ENCODE results near the gene TSPAN18. TPM values are rescaled to one million over a fixed set of nuclear protein-coding genes. Genes with fewer than 3 reads are reported as not detected.

The TSPAN18 gene
- total and polyA plus RNA-seq, 10 of the 15 experiments (the other 5 are each of a cell fraction or from before 2014, with no cell fraction given): 0.02 to 0.77 (median 0.13) TPM; not detected in 1

DNA sequence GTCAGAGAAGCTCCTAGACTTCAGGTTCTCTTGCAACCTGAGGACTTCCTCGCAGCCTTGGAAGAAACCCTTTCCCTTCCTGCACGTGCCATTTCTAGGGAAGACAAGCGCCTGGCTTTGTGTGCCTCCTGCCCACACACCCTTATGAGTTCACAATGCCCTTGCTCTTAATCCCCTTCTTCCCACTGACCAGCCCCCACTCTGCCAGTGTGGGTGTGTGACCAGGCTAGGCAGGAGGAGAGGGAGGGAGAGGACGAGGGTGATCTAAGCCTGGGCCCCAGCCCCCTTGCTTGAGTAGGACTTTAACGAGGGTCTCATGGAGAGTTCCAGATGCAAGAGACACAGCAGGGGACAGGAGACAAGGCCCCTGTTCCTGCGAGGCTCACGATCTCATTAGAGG lies 193.7 kb downstream of the TSPAN18 start (continued):
- TF ChIP-seq RFX5 (IDR thresholded peaks at IDR 0.05; ENCODE audit: low read depth, low read length): no peak
- no peak for TF ChIP-seq E2F4 (IDR thresholded peaks at IDR 0.05; ENCODE audit: low read depth, low read length)
- TF ChIP-seq, protein P1, sequence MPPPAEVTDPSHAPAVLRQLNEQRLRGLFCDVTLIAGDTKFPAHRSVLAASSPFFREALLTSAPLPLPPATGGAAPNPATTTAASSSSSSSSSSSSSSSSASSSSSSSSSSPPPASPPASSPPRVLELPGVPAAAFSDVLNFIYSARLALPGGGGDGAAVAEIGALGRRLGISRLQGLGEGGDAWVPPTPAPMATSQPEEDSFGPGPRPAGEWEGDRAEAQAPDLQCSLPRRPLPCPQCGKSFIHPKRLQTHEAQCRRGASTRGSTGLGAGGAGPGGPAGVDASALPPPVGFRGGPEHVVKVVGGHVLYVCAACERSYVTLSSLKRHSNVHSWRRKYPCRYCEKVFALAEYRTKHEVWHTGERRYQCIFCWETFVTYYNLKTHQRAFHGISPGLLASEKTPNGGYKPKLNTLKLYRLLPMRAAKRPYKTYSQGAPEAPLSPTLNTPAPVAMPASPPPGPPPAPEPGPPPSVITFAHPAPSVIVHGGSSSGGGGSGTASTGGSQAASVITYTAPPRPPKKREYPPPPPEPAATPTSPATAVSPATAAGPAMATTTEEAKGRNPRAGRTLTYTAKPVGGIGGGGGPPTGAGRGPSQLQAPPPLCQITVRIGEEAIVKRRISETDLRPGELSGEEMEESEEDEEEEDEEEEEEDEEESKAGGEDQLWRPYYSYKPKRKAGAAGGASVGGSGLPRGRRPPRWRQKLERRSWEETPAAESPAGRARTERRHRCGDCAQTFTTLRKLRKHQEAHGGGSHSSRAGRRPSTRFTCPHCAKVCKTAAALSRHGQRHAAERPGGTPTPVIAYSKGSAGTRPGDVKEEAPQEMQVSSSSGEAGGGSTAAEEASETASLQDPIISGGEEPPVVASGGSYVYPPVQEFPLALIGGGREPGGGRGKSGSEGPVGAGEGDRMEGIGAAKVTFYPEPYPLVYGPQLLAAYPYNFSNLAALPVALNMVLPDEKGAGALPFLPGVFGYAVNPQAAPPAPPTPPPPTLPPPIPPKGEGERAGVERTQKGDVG (CRISPR knock-in tag; IDR thresholded peaks at IDR 0.05): no peak
- TF ChIP-seq CTCF (IDR thresholded peaks at IDR 0.05 in 2 of 3, conservative IDR thresholded peaks at IDR 0.05 in 1 of 3; ENCODE audit: control insufficient read depth in 2 of 3, extremely low read depth in 1 of 3, insufficient read depth in 1 of 3, low read depth in 3 of 3, low read length in 3 of 3): no peak
- no peak for TF ChIP-seq ZNF217 (IDR thresholded peaks at IDR 0.05)
- TF ChIP-seq RB1 (IDR thresholded peaks at IDR 0.05; ENCODE audit: borderline replicate concordance): no peak
- TF ChIP-seq DPF2 (IDR thresholded peaks at IDR 0.05): no peak
- TF ChIP-seq, protein P2, sequence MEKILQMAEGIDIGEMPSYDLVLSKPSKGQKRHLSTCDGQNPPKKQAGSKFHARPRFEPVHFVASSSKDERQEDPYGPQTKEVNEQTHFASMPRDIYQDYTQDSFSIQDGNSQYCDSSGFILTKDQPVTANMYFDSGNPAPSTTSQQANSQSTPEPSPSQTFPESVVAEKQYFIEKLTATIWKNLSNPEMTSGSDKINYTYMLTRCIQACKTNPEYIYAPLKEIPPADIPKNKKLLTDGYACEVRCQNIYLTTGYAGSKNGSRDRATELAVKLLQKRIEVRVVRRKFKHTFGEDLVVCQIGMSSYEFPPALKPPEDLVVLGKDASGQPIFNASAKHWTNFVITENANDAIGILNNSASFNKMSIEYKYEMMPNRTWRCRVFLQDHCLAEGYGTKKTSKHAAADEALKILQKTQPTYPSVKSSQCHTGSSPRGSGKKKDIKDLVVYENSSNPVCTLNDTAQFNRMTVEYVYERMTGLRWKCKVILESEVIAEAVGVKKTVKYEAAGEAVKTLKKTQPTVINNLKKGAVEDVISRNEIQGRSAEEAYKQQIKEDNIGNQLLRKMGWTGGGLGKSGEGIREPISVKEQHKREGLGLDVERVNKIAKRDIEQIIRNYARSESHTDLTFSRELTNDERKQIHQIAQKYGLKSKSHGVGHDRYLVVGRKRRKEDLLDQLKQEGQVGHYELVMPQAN (conservative IDR thresholded peaks at IDR 0.05): no peak
- TF ChIP-seq SRF (IDR thresholded peaks at IDR 0.05; ENCODE audit: low read depth in 2 of 2, low read length in 2 of 2): no peak
- no peak for TF ChIP-seq SREBF2 (IDR thresholded peaks at IDR 0.05; ENCODE audit: low read length)
